Measurements from ENCODE around the gene LAMA2. TPM values are rescaled to one million over a fixed set of nuclear protein-coding genes. Genes with fewer than 3 reads are reported as not detected.

The LAMA2 gene
- total RNA-seq, 3 donors from 2014 or later (not counting 1 experiment from before 2014, with no cell fraction given): 2.1 to 5.3 (median 3.6) TPM

- no peak overlapping the region for H3K4me3 Mint-ChIP-seq
- no peak overlapping the region for H3K27ac Mint-ChIP-seq
- no peaks in the 10 kb centered on the region for H3K36me3 ChIP-seq (ENCODE audit: control insufficient read depth, insufficient read depth, low read length)
- H3K4me1 ChIP-seq (ENCODE audit: control insufficient read depth, insufficient read depth, low read length): no peaks in the 10 kb centered on the region
- 84% methylated on average over 4 of the region's 5 CpGs for WGBS (ENCODE audit: insufficient coverage)
- H3K27me3 ChIP-seq (ENCODE audit: control insufficient read depth, insufficient read depth, low read length): no peaks in the 10 kb centered on the region
- intact Hi-C loops (cut with micrococcal nuclease): no loop called here
- no peak for TF ChIP-seq CTCF (IDR thresholded peaks at IDR 0.05)
- no peaks in the 10 kb centered on the region for H3K27me3 Mint-ChIP-seq (ENCODE audit: low read depth in 2 of 2)
- DNase-seq (no peak), ATAC-seq (no peak)
- no peaks in the 10 kb centered on the region for H3K4me1 Mint-ChIP-seq
- H3K27ac ChIP-seq (ENCODE audit: low read length): no peak overlapping the region
- H3K9me3 ChIP-seq (ENCODE audit: control insufficient read depth, insufficient read depth, low read length): no peaks in the 10 kb centered on the region
- H3K4me3 ChIP-seq (ENCODE audit: low read length): no peak overlapping the region
- peaks cover 2 to 6% of the 10 kb centered on the region in 2 donors for H3K9me3 Mint-ChIP-seq
- no peaks in the 10 kb centered on the region for H3K36me3 Mint-ChIP-seq
Observed at GRCh38 chr6:128855581-128856085, 27.3 kb upstream of the LAMA2 start.

- Mint-ChIP-seq H3K27me3 (ENCODE audit: low read depth in 2 of 2) (no peaks in the 10 kb centered on the region), H3K36me3 (peaks cover 9% of the 10 kb centered on the region), H3K4me3 (no peak overlapping the region), H3K9me3 (peaks cover 9 to 13% of the 10 kb centered on the region in 2 donors), H3K4me1 (no peaks in the 10 kb centered on the region), H3K27ac (no peak overlapping the region)
- Histone ChIP-seq H3K27me3 (ENCODE audit: control insufficient read depth, insufficient read depth, low read length) (no peaks in the 10 kb centered on the region), H3K9me3 (ENCODE audit: control insufficient read depth, insufficient read depth, low read length) (peaks cover 2% of the 10 kb centered on the region), H3K27ac (ENCODE audit: low read length) (no peak overlapping the region), H3K36me3 (ENCODE audit: control insufficient read depth, insufficient read depth, low read length) (no peaks in the 10 kb centered on the region), H3K4me1 (ENCODE audit: control insufficient read depth, insufficient read depth, low read length) (no peaks in the 10 kb centered on the region), H3K4me3 (ENCODE audit: low read length) (no peak overlapping the region)
- no peak for TF ChIP-seq CTCF (IDR thresholded peaks at IDR 0.05)
- intact Hi-C loops (cut with micrococcal nuclease): no loop called here
- DNase-seq: no peak
- WGBS (ENCODE audit: insufficient coverage): 65% methylated on average over 5 of the region's 5 CpGs
- ATAC-seq: no peak
Observed at GRCh38 chr6:128857806-128858205, 25.1 kb upstream of the LAMA2 start.

GRCh38 chr6:128860782-128861181 lies 22.2 kb upstream of the LAMA2 start:
- H3K4me1 Mint-ChIP-seq: no peaks in the 10 kb centered on the region
- TF ChIP-seq CTCF (IDR thresholded peaks at IDR 0.05): no peak
- Histone ChIP-seq H3K9me3 (ENCODE audit: control insufficient read depth, insufficient read depth, low read length) (peaks cover 3% of the 10 kb centered on the region), H3K4me3 (ENCODE audit: low read length) (no peak overlapping the region), H3K4me1 (ENCODE audit: control insufficient read depth, insufficient read depth, low read length) (no peaks in the 10 kb centered on the region), H3K27me3 (ENCODE audit: control insufficient read depth, insufficient read depth, low read length) (no peaks in the 10 kb centered on the region), H3K36me3 (ENCODE audit: control insufficient read depth, insufficient read depth, low read length) (no peaks in the 10 kb centered on the region), H3K27ac (ENCODE audit: low read length) (no peak overlapping the region)
- DNase-seq (no peak), ATAC-seq (no peak)
- no CpG with 5 or more reads among the region's 1 CpG for WGBS (ENCODE audit: insufficient coverage)
- intact Hi-C loops (cut with micrococcal nuclease): no loop called here
- H3K4me3 Mint-ChIP-seq: no peak overlapping the region
- H3K36me3 Mint-ChIP-seq: peaks cover 9% of the 10 kb centered on the region
- H3K9me3 Mint-ChIP-seq: peaks cover 11 to 15% of the 10 kb centered on the region in 2 donors
- no peaks in the 10 kb centered on the region for H3K27me3 Mint-ChIP-seq (ENCODE audit: low read depth in 2 of 2)
- H3K27ac Mint-ChIP-seq: no peak overlapping the region

- peaks cover 9% of the 10 kb centered on the region for H3K36me3 Mint-ChIP-seq
- Histone ChIP-seq H3K27me3 (ENCODE audit: control insufficient read depth, insufficient read depth, low read length) (no peaks in the 10 kb centered on the region), H3K36me3 (ENCODE audit: control insufficient read depth, insufficient read depth, low read length) (no peaks in the 10 kb centered on the region), H3K4me1 (ENCODE audit: control insufficient read depth, insufficient read depth, low read length) (no peaks in the 10 kb centered on the region), H3K9me3 (ENCODE audit: control insufficient read depth, insufficient read depth, low read length) (peaks cover 3% of the 10 kb centered on the region), H3K4me3 (ENCODE audit: low read length) (no peak overlapping the region), H3K27ac (ENCODE audit: low read length) (no peak overlapping the region)
- H3K27ac Mint-ChIP-seq: no peak overlapping the region
- no peak for DNase-seq
- no peak overlapping the region for H3K4me3 Mint-ChIP-seq
- no peaks in the 10 kb centered on the region for H3K27me3 Mint-ChIP-seq (ENCODE audit: low read depth in 2 of 2)
- ATAC-seq: no peak
- no peak for TF ChIP-seq CTCF (IDR thresholded peaks at IDR 0.05)
- peaks cover 11 to 18% of the 10 kb centered on the region in 2 donors for H3K9me3 Mint-ChIP-seq
- intact Hi-C loops (cut with micrococcal nuclease): no loop called here
- no peaks in the 10 kb centered on the region for H3K4me1 Mint-ChIP-seq
Observed at GRCh38 chr6:128863983-128864382, 19.0 kb upstream of the LAMA2 start.
